Skeletal muscle tissue (tissue), 4 donors: ENCODE results near the gene SGMS1. TPM values are rescaled to one million over a fixed set of nuclear protein-coding genes. Genes with fewer than 3 reads are reported as not detected.
"Not testable (repeated sequence)": the region's sequence is repeated elsewhere in the genome, so short reads cannot be mapped to it uniquely, and the experiment has no call there.

Experiments
- H3K27ac ChIP-seq: one replicate; pipeline ENCODE4 v1.7.0; 2013; ENCODE audit warnings: mild to moderate bottlenecking, low read depth, low read length, inconsistent platforms
- H3K27me3 ChIP-seq, 3 donors: one replicate each; pipeline ENCODE4 v1.7.0; 2013; ENCODE audit warnings: low read length in 3 of 3; ENCODE audit not compliant: control insufficient read depth in 3 of 3, insufficient read depth in 3 of 3
- H3K36me3 ChIP-seq, 3 donors: one replicate each; pipeline ENCODE4 v1.7.0; 2013; ENCODE audit warnings: low read length in 3 of 3; ENCODE audit not compliant: control insufficient read depth in 3 of 3, insufficient read depth in 3 of 3
- H3K4me1 ChIP-seq, 3 donors: one replicate each; pipeline ENCODE4 v1.7.0; 2013; ENCODE audit warnings: low read length in 3 of 3, mild to moderate bottlenecking in 3 of 3; ENCODE audit not compliant: control insufficient read depth in 3 of 3, insufficient read depth in 3 of 3
- H3K4me3 ChIP-seq, 3 donors: one replicate each; pipeline ENCODE4 v1.7.0; 2013; ENCODE audit warnings: low read length in 3 of 3
- H3K9ac ChIP-seq, 3 donors: one replicate each; pipeline ENCODE4 v1.7.0; 2013; ENCODE audit warnings: low read length in 3 of 3, mild to moderate bottlenecking in 3 of 3, moderate library complexity in 2 of 3, low read depth in 1 of 3
- H3K9me3 ChIP-seq, 3 donors: one replicate each; pipeline ENCODE4 v1.7.0; 2013; ENCODE audit warnings: low read length in 3 of 3; ENCODE audit not compliant: control insufficient read depth in 3 of 3
- total RNA-seq: library from RNA; depleted of rRNA; stranded (reverse); fragments of >200 nt; gene quantifications from one replicate; pipeline ENCODE4 v1.2.3, GENCODE V29; 2014
- donor health status: Osteomylitis.

SGMS1 gene
- total RNA-seq, result 62.6 TPM

DNA sequence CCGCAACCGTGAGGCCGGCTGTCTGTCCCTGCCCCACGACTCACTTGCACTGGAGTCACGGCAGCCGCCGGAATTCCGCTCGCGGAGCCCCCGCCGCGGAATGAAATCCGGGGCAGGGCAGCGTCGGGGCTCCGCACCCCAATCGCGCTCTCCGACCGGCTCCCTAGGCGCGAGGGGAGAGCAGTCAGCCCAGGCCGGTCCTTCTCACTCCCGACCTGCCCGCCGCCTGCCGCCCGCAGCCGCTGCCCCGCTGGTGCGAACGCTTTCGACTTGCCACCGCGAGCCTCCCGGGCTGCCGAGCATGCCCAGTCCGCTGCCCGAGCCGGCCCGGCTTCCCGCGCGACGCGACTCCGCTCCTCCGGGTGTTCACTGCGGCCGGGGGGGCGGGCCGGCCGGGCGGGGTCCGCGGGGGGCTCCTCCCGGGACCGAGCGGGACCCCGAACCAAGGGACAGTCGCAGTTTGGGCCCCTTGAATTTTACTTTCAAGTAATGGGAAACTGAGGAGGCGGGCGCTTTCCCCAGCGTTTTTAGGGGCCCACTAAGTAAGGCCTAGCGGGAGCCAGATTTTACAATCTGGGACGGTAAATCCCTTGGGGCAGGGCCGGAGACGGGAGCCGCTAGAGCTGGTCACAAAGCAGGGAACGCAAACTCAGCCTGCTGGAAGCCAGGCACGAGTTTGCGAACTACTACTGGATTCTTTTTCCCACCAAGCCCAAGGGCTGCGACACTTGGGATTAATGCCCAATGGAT is at the start of gene SGMS1:
Gene SGMS1, minus strand, starts transcription at position 294 of the 750 bp plus-strand sequence. CDS start 279,842 bp downstream, outside the sequence.
- Histone ChIP-seq H3K4me3 (peak within 1 kb of the TSS; percentile 96), H3K9me3 (no peaks in the 10 kb centered on the region), H3K36me3 (peaks cover 0 to 4% (median 3%) of the 10 kb centered on the region in 3 donors), H3K27ac (peak within 1 kb of the TSS; percentile 100), H3K9ac (peak within 1 kb of the TSS; percentile 97 to 99 (median 99)), H3K27me3 (no peaks in the 10 kb centered on the region), H3K4me1 (peaks cover 20 to 29% (median 24%) of the 10 kb centered on the region in 3 donors)

- H3K9me3 ChIP-seq, H3K36me3 ChIP-seq, H3K4me3 ChIP-seq, H3K9ac ChIP-seq, H3K4me1 ChIP-seq, H3K27me3 ChIP-seq, H3K27ac ChIP-seq: not testable (repeated sequence)
These were observed 48.4 kb upstream of the SGMS1 start for GRCh38 chr10:50672152-50672551.

DNA sequence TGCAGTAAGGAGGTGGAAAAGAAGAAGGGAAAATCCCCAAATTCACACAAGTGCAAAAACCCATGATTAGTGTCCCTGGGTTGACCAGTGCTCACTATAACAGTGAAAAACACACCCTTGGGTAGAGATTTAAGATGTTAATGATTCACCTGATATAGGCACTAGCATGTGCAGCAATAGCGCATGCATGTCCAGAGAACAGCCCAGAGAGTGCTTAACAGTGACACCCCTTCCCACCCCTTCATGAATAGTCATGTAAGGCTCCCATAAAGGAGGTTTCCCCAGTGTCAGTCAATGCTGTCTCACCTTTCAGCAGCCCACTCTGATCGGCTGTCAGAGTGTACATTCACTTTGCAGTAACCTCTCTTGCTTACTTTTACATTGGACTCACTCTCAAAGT is 47.9 kb upstream of the SGMS1 start:
- not testable (repeated sequence) for H3K9me3 ChIP-seq

GRCh38 chr10:50669957-50670356 is 46.2 kb upstream of the SGMS1 start:
- not testable (repeated sequence) for H3K9ac ChIP-seq, H3K4me3 ChIP-seq, H3K27me3 ChIP-seq, H3K36me3 ChIP-seq, H3K9me3 ChIP-seq, H3K27ac ChIP-seq, H3K4me1 ChIP-seq

More for the DNA sequence above, 47.9 kb upstream of the SGMS1 start:
- not testable (repeated sequence) for H3K27me3 ChIP-seq, H3K4me1 ChIP-seq, H3K36me3 ChIP-seq, H3K4me3 ChIP-seq, H3K27ac ChIP-seq, H3K9ac ChIP-seq

DNA sequence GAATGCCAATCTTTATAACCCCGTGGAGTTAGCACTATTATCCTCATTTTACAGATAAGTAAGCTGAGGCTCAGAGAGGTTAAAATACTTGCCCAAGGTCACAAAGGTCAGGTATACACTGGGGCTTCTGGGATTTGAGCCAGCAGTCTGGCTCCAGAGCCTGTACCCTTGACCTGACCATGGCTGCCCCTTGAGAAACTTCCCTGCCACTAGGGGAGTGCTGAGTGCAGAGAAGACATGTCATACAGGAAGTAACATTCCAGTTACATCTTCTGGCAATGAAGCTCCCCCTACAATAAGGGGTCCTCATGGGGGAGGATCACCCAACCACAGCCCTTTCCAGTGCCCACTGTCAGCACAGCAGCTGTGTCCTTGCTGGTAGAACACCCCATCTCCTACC is 43.6 kb upstream of the SGMS1 start:
- H3K27me3 ChIP-seq, H3K9me3 ChIP-seq: not testable (repeated sequence)

DNA sequence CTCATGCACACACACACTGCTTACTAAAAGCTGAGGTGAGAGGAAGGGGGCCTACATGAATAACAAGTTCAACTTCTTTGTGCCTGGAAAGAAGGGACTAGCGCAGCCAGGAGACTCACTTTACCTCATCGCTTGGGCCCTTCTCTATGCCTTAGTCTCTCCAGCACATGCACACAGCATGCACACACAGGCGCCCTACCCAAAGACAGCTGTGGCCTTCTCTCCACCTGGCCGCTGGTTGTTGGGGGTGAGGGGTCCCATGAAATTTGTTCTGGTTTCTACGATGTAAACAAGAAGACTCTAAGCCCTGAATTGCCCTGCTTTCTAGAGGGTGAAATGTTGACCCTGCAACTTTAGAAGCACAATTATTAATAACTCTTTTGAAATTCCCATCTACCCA is 38.7 kb upstream of the SGMS1 start:
- not testable (repeated sequence) for H3K9ac ChIP-seq, H3K4me1 ChIP-seq, H3K27ac ChIP-seq, H3K9me3 ChIP-seq, H3K27me3 ChIP-seq, H3K4me3 ChIP-seq, H3K36me3 ChIP-seq

More for the DNA sequence above, 43.6 kb upstream of the SGMS1 start:
- not testable (repeated sequence) for H3K4me3 ChIP-seq, H3K27ac ChIP-seq, H3K4me1 ChIP-seq, H3K9ac ChIP-seq, H3K36me3 ChIP-seq

GRCh38 chr10:50661563-50661962 is 37.8 kb upstream of the SGMS1 start:
- not testable (repeated sequence) for H3K27me3 ChIP-seq, H3K36me3 ChIP-seq, H3K9ac ChIP-seq, H3K9me3 ChIP-seq, H3K4me3 ChIP-seq, H3K4me1 ChIP-seq, H3K27ac ChIP-seq

DNA sequence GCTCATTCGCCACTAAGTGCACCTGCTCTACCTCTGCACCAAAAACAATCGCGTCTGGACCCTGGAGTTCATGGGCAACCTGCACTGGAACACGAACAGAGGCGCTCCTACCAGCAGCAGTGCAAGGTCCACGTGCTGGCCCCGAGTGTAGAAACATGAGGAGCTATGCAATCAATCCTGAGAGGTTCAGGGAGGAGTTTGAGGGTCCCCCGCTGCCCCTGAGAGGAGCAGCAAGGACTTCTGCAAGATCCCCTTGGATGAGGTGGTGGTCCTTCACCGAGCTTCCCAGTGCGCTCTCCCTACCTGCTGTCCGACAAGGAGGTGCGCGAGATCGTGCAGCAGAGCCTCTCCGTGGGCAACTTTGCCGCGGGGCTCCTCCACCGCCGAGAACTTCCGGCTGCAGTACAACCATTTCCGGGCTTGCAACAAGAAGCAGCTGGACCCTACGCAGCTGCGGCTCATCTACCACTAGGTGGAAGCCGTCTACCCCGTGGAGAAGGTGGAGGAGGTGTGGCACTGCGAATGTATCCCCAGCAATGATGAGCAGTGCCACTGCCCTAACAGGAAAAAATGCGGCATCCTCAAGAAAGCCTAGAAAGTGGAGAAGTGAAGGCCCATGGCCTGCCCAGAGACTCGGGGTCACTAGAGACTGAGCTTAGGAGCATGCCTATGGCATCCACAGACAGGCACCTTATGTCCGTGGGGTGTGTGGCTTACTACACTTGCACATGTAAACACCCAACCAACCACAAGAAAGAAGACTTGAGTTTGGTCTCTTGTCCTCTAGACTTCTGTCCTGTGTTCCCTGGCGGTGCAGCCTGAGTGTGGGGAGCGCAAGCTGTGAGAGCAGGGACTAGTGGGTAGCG is 36.3 kb upstream of the SGMS1 start:
- not testable (repeated sequence) for H3K9ac ChIP-seq, H3K27me3 ChIP-seq, H3K9me3 ChIP-seq, H3K36me3 ChIP-seq, H3K27ac ChIP-seq, H3K4me1 ChIP-seq
- H3K4me3 ChIP-seq, result peak overlapping the region in 2 of 3 donors; percentile 54 to 62

DNA sequence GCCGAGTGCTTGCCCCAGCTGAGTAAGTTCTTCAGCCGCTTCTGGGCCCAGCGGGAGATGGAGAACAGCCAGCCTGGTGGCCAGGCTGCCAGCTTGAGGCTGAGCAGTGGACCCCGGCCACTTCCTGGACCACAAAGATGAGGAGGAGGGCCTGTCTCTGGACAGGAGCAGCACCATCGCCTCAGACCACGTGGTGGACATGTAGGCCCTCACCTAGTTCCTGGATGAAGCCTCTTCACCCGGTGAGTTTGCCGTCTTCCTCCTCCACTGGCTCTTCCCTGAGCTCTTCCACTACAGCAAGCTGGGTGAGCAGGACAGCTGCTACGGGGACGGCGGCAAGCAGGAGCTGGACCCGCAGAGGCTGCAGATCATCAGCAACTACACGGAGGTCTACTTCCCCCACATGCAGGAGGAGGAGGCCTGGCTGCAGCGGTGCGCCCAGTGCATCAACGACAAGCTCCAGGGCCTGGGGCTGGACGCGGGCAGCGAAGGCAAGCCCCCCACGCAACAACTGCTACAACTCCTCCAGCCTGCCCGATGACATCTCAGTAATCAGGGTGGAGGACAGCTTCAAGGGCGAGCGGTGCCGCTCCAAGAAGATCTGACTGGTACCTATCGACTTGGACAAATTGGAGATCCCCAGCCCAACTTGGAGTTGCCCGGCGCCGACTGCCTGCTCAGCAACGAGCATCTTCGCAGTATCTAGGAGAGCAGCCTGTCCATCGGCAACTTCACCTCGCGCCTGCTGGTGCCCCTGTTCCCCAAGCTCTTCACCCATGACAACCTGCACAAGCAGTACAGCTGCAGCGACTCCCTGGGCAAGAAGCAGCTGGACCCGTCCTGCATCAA is 35.5 kb upstream of the SGMS1 start:
- H3K9me3 ChIP-seq, H3K4me1 ChIP-seq, H3K9ac ChIP-seq, H3K27ac ChIP-seq, H3K36me3 ChIP-seq, H3K27me3 ChIP-seq: not testable (repeated sequence)
- H3K4me3 ChIP-seq, result peak overlapping the region in 1 of 3 donors; percentile 54
